ENCODE measurements around the gene DNM2. TPM values are rescaled to one million over a fixed set of nuclear protein-coding genes. Genes with fewer than 3 reads are reported as not detected.

Gene DNM2
- total and polyA plus RNA-seq, 2 of the 13 experiments (the other 11 are each of a cell fraction or from before 2014, with no cell fraction given): 41.7 to 59.8 TPM

GRCh38 chr19:10749435-10750384, 31.8 kb downstream of the DNM2 start (continued):
- TF ChIP-seq, protein P1, sequence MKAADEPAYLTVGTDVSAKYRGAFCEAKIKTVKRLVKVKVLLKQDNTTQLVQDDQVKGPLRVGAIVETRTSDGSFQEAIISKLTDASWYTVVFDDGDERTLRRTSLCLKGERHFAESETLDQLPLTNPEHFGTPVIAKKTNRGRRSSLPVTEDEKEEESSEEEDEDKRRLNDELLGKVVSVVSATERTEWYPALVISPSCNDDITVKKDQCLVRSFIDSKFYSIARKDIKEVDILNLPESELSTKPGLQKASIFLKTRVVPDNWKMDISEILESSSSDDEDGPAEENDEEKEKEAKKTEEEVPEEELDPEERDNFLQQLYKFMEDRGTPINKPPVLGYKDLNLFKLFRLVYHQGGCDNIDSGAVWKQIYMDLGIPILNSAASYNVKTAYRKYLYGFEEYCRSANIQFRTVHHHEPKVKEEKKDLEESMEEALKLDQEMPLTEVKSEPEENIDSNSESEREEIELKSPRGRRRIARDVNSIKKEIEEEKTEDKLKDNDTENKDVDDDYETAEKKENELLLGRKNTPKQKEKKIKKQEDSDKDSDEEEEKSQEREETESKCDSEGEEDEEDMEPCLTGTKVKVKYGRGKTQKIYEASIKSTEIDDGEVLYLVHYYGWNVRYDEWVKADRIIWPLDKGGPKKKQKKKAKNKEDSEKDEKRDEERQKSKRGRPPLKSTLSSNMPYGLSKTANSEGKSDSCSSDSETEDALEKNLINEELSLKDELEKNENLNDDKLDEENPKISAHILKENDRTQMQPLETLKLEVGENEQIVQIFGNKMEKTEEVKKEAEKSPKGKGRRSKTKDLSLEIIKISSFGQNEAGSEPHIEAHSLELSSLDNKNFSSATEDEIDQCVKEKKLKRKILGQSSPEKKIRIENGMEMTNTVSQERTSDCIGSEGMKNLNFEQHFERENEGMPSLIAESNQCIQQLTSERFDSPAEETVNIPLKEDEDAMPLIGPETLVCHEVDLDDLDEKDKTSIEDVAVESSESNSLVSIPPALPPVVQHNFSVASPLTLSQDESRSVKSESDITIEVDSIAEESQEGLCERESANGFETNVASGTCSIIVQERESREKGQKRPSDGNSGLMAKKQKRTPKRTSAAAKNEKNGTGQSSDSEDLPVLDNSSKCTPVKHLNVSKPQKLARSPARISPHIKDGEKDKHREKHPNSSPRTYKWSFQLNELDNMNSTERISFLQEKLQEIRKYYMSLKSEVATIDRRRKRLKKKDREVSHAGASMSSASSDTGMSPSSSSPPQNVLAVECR (CRISPR knock-in tag; IDR thresholded peaks at IDR 0.05; ENCODE audit: borderline replicate concordance): peak; percentile 37; the same call in 1 of the 2 replicates
- TF ChIP-seq ZNF674 (CRISPR knock-in tag; IDR thresholded peaks at IDR 0.05; ENCODE audit: low read depth) (no peak), ZSCAN30 (CRISPR knock-in tag; IDR thresholded peaks at IDR 0.05) (no peak), POLR2G (IDR thresholded peaks at IDR 0.05; ENCODE audit: low read depth, low read length) (peak; percentile 25; the same call in 1 of the 2 replicates), ZHX1 (CRISPR knock-in tag; IDR thresholded peaks at IDR 0.05; ENCODE audit: low read depth) (no peak), ZNF607 (CRISPR knock-in tag; IDR thresholded peaks at IDR 0.05; ENCODE audit: borderline replicate concordance) (no peak; the same call in 1 of the 2 replicates), CAMTA2 (CRISPR knock-in tag; IDR thresholded peaks at IDR 0.05; ENCODE audit: borderline replicate concordance) (no peak), GTF2F1 (IDR thresholded peaks at IDR 0.05; ENCODE audit: low read length) (no peak), ZSCAN29 (CRISPR knock-in tag; conservative IDR thresholded peaks at IDR 0.05) (no peak), MED1 (CRISPR knock-in tag; IDR thresholded peaks at IDR 0.05) (0 out of 2 replicates have a peak, but pooled peaks have one; percentile 0), HDAC2 (CRISPR knock-in tag; IDR thresholded peaks at IDR 0.05) (peak; percentile 31; the same call in 1 of the 2 replicates), KDM2A (CRISPR knock-in tag; IDR thresholded peaks at IDR 0.05; ENCODE audit: borderline replicate concordance, low read depth) (no peak), CHCHD3 (CRISPR knock-in tag; IDR thresholded peaks at IDR 0.05) (no peak), BORCS8-MEF2B (CRISPR knock-in tag; IDR thresholded peaks at IDR 0.05) (no peak), BRF2 (CRISPR knock-in tag; IDR thresholded peaks at IDR 0.05) (no peak), HMGXB4 (CRISPR knock-in tag; IDR thresholded peaks at IDR 0.05; ENCODE audit: borderline replicate concordance in 1 of 2, low read depth in 1 of 2) (peak in 1 of 2 experiments; percentile 31; a peak in 1 of 4 replicates), ZNF337 (CRISPR knock-in tag; IDR thresholded peaks at IDR 0.05; ENCODE audit: borderline replicate concordance, low read depth) (no peak)

All from HepG2 (cell line).